Tibial artery (tissue), 4 donors: ENCODE data around the gene PLXNB1.
A peak's percentile ranks its signal among the peaks of the same experiment; 100 is the strongest.

Source experiments
- DNase-seq, 2 donors: peaks; one replicate each; pipeline ENCODE4 v3.0.0-alpha.2; 2019
- H3K27ac ChIP-seq, 2 donors: fragments of 200-600 bp; sonication (generic) in 1 of 2; 1 replicate in 1 of 2; 2 replicates in 1 of 2; pipeline ENCODE4 v1.5.1; 2018 to 2019; ENCODE audit warnings: mild to moderate bottlenecking in 1 of 2
- H3K27me3 ChIP-seq, 2 donors: fragments of 200-600 bp; sonication (generic) in 1 of 2; one replicate each; pipeline versions ENCODE4 v1.5.1 to v1.6.0; 2016 to 2019
- H3K36me3 ChIP-seq, 3 donors: fragments of 200-600 bp; sonication (generic) in 2 of 3; one replicate each; pipeline ENCODE4 v1.5.1; 2016 to 2019; ENCODE audit warnings: mild to moderate bottlenecking in 2 of 3
- H3K4me1 ChIP-seq, 4 donors: fragments of 200-600 bp; sonication (generic) in 2 of 4; 1 replicate in 3 of 4; 2 replicates in 1 of 4; pipeline ENCODE4 v1.5.1; 2016 to 2019
- H3K4me3 ChIP-seq, 2 donors: fragments of 200-600 bp; sonication (generic) in 1 of 2; 1 replicate in 1 of 2; 2 replicates in 1 of 2; pipeline ENCODE4 v1.5.1; 2018 to 2019; ENCODE audit warnings: mild to moderate bottlenecking in 2 of 2
- H3K9me3 ChIP-seq, 3 donors: fragments of 200-600 bp; sonication (generic) in 1 of 3; one replicate each; pipeline ENCODE4 v1.5.1; 2016 to 2019
- CTCF ChIP-seq, 2 experiments: fragments of 200-600 bp in 1 of 2; fragments of 450-650 bp in 1 of 2; IDR thresholded peaks; one replicate each; pipeline ENCODE4 v1.5.1; 2017 to 2019; ENCODE audit warnings: antibody characterized with exemption in 2 of 2, mild to moderate bottlenecking in 1 of 2, moderate library complexity in 1 of 2
- intact Hi-C: fragments of 100-400 bp; cut with DNase I; formaldehyde crosslinking; loops from one replicate; pipeline ENCODE4 v1.15.0; 2023; ENCODE audit warnings: low total_unique reads

The PLXNB1 gene

GRCh38 chr3:48419597-48419996, 10.3 kb downstream of the PLXNB1 start:
- Histone ChIP-seq H3K4me1 (peaks cover 0 to 51% (median 31%) of the 10 kb centered on the region in 4 donors), H3K36me3 (peaks cover 69 to 97% (median 87%) of the 10 kb centered on the region in 3 donors), H3K27ac (peak overlapping the region in 1 of 2 donors; percentile 93), H3K9me3 (no peaks in the 10 kb centered on the region), H3K4me3 (no peak overlapping the region), H3K27me3 (no peaks in the 10 kb centered on the region)
- no peak for TF ChIP-seq CTCF (IDR thresholded peaks at IDR 0.05)
- intact Hi-C loops = no loop called here
- DNase-seq = no peak

DNA sequence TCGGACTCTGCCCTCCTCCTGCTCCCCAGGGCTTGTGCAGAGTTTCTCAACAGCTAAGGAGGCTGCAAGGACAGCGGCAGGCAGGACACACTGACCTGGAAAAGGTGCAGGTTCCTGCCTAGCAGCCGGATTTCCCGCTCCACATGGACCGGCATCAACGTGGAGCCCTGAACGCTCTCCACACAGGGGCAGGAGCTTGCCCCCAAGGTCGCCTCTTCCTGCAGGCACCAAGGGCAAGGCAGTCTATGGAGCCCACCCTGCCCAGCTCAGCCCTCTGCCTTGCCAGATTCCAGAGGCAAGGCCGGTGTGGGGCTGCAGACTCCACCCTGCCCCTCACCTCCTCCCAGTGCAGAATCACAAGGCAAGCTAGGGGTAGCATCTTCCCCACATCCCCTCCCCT, 10.7 kb downstream of the PLXNB1 start:
- no peak overlapping the region for H3K4me3 ChIP-seq
- no peak for TF ChIP-seq CTCF (IDR thresholded peaks at IDR 0.05)
- no peak for DNase-seq
- no peaks in the 10 kb centered on the region for H3K9me3 ChIP-seq
- intact Hi-C loops = no loop called here
- peak overlapping the region in 1 of 2 donors; percentile 93 for H3K27ac ChIP-seq
- peaks cover 0 to 51% (median 31%) of the 10 kb centered on the region in 4 donors for H3K4me1 ChIP-seq
- H3K36me3 ChIP-seq = peaks cover 74 to 100% (median 91%) of the 10 kb centered on the region in 3 donors
- H3K27me3 ChIP-seq = no peaks in the 10 kb centered on the region

- peaks cover 0 to 51% (median 28%) of the 10 kb centered on the region in 4 donors for H3K4me1 ChIP-seq
- H3K4me3 ChIP-seq = no peak overlapping the region
- no peak overlapping the region for H3K27ac ChIP-seq
- H3K36me3 ChIP-seq = peaks cover 79 to 100% (median 93%) of the 10 kb centered on the region in 3 donors
- intact Hi-C loops = no loop called here
- no peaks in the 10 kb centered on the region for H3K9me3 ChIP-seq
- H3K27me3 ChIP-seq = no peaks in the 10 kb centered on the region
- no peak for TF ChIP-seq CTCF (IDR thresholded peaks at IDR 0.05)
- DNase-seq = no peak
Observed at GRCh38 chr3:48418651-48419050, 11.2 kb downstream of the PLXNB1 start.

GRCh38 chr3:48418140-48418539, 11.7 kb downstream of the PLXNB1 start:
- no peak for TF ChIP-seq CTCF (IDR thresholded peaks at IDR 0.05)
- H3K9me3 ChIP-seq = no peaks in the 10 kb centered on the region
- DNase-seq = no peak
- peaks cover 82 to 100% (median 96%) of the 10 kb centered on the region in 3 donors for H3K36me3 ChIP-seq
- peaks cover 0 to 51% (median 25%) of the 10 kb centered on the region in 4 donors for H3K4me1 ChIP-seq
- intact Hi-C loops = no loop called here
- no peak overlapping the region for H3K4me3 ChIP-seq
- H3K27me3 ChIP-seq = no peaks in the 10 kb centered on the region
- H3K27ac ChIP-seq = no peak overlapping the region

- no peak overlapping the region for H3K4me3 ChIP-seq
- H3K36me3 ChIP-seq = peaks cover 88 to 100% (median 97%) of the 10 kb centered on the region in 3 donors
- TF ChIP-seq CTCF (IDR thresholded peaks at IDR 0.05) = no peak
- H3K27me3 ChIP-seq = no peaks in the 10 kb centered on the region
- H3K27ac ChIP-seq = no peak overlapping the region
- DNase-seq = no peak
- peaks cover 0 to 51% (median 19%) of the 10 kb centered on the region in 4 donors for H3K4me1 ChIP-seq
- intact Hi-C loops = no loop called here
- H3K9me3 ChIP-seq = no peaks in the 10 kb centered on the region
Observed at GRCh38 chr3:48417529-48418108, 12.3 kb downstream of the PLXNB1 start.
